GM18517 (cell line): ENCODE measurements around the gene SUMO2.
"Not testable (repeated sequence)": the region's sequence is repeated elsewhere in the genome, so short reads cannot be mapped to it uniquely, and the experiment has no call there.

Experiments used
- ATAC-seq: cut with Tn5 transposase; IDR thresholded peaks from one replicate; pipeline ENCODE4 v1.9.1; 2021; ENCODE audit warnings: mild to moderate bottlenecking, moderate library complexity; ENCODE audit not compliant: unreplicated experiment

SUMO2 gene

GRCh38 chr17:75182569-75183436 lies at the start of gene SUMO2:
Gene SUMO2 (minus strand): TSS chr17:75182959. CDS start chr17:75182834, 125 bp downstream.
- peak; percentile 79 for ATAC-seq

DNA sequence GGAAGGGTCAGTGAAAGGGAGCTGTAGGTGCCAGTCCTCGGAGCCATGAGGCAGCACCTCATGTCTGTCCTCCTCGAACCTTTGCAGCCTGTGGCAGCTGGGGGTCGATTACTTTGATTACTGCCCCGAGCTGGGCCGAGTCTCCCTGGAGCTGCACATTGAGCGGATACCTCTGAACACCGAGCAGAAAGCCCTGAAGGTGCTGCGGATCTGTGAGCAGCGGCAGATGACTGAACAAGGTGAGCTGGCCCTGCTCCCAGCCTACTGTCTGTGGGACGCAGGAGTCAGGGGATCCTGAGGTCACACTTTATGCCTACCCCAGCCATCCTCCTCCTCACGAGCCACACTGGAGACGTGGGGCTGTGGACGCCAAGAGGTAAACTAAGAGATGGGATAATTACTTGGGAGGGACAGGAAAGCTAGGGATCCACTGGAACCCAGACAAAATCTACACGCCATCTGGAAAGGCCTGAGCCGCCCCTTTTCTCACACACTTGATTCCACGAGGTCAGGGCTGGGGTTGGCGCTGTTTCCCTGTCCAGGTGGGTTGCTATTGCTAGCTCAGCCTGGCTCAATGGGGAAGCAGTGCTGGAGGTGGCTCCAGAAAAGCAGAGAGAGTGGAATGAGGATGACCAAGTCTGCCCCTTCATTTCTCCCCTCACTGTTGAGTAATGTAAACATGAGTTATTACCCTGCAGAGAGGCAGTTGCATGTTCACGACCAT lies 49.1 kb upstream of the SUMO2 start:
- ATAC-seq: no peak

GRCh38 chr17:75231071-75231470 lies 48.3 kb upstream of the SUMO2 start:
- no peak for ATAC-seq

DNA sequence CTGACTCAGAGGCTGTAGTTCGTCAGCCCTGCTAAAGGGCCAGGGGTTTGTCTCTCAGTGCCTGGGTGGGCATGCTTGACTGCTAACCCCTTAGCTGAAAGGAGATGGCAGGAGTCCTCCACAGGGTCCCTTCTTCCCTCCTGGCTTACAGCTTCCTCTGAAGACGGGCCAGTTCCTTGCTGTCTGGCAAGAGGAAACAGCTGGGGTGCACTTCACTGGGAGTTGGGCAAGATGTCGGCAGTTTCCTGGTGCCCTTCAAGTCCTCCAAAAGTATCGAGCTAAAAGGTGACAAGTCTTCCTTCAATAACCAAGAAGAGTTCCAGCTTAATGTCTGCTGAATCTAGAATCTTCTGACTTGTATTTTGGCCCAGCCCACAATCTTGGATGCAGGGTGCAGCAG lies 46.1 kb upstream of the SUMO2 start:
- ATAC-seq: no peak

DNA sequence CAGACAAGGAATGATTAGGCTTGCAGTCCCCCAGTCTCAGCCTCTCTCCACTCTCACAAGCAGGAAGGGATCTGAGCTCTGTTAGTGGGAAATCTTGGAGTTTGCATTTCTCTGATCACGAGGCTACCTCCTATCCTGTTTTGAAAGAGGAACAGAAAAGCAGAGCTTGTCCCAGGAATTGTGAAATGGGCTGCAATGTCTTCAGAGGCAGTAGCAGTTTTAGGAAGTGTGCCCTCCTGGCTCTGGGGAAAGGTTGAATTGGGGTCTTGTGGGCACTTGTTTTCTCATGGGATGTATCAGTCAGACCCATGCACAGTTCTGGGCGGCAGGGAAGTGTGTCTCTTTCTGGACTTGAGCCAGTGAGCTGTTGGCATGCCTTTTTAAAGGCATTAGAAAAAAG lies 45.5 kb upstream of the SUMO2 start:
- ATAC-seq: no peak

- ATAC-seq: no peak
Observed at GRCh38 chr17:75227729-75228128, 45.0 kb upstream of the SUMO2 start.

DNA sequence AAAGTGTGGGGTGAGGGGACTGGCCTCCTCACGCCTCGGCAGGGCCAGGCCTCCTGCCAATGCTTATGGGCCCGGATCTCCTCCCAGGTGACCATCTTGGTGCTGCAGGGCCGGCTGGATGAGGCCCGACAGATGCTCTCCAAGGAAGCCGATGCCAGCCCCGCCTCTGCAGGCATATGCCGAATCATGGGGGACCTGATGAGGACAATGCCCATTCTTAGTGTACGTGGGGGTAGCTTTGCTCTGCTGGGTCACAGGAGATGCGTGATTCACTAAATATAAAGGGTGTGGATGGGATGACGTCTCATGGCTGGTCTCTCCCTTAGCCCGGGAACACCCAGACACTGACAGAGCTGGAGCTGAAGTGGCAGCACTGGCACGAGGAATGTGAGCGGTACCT lies 42.3 kb upstream of the SUMO2 start:
- ATAC-seq: no peak

- no peak for ATAC-seq
Observed at GRCh38 chr17:75219815-75220214, 37.1 kb upstream of the SUMO2 start.

GRCh38 chr17:75218131-75218530 lies 35.4 kb upstream of the SUMO2 start:
- ATAC-seq: no peak

DNA sequence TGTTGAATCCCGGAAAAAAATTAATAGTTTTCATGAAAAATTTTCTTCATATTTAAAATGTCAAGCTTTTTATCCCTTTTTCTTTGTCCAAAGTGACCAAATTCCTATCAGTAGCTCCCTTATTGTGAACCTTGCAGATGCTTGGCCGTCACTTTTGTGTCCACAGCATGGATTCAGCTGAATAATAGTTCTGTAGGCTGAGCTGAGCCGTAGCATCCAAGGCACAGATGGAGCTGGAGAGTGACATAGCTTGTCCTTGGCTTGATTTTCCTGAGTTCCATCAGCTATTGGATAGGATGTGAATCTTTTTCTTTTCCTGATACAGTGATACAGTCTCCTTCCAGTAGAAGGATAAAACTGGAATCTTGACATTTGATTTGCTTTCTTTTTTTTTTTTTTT lies 26.3 kb upstream of the SUMO2 start:
- ATAC-seq: no peak

DNA sequence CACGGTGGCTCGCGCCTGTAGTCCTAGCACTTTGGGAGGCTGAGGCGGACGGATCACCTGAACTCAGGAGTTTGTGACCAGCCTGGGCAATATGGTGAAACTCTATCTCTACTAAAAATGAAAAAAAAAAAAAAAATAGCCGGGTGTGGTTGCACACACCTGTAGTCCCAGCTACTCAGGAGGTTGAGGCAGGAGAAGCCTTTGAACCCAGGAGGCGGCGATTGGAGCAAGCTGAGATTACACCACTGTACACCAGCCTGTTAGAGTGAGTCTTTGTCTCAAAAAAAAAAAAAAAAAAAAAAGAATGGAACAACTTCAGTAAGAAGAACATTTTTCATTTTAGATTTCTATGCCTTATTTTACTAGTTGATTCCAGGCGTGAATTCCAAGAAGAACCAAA lies 25.4 kb upstream of the SUMO2 start:
- ATAC-seq: no peak

DNA sequence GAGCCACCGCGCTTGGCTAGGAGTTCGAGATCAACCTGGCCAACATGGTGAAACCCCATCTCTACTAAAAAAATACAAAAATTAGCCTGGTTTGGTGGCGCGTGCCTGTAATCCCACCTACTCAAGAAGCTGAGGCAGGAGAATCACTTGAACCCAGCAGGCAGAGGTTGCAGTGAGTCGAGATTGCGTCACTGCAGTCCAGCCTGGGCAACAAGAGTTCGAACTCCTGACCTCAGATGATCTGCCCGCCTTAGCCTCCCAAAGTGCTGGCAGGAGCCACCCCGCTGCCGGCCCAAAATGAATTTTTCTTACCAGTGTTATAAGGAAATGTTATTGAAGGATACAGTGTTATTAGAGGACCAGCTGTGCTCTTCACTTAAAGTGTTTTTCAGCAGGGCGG lies 25.0 kb upstream of the SUMO2 start:
- ATAC-seq: no peak

DNA sequence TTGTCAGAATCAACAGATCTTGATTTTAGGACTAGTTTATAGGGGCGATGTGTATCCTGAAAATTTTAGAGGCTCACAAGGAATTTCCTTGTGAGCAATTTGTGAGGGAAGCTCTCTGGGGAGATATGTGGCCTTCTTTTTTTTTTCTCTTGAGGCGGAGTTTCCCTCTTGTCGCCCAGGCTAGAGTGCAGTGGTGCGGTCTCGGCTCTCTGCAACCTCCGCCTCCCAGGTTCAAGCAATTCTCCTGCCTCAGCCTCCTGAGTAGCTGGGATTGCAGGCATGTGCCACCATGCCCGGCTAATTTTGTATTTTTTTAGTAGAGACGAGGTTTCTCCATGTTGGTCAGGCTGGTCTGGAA lies 24.3 kb upstream of the SUMO2 start:
- ATAC-seq: not testable (repeated sequence)

DNA sequence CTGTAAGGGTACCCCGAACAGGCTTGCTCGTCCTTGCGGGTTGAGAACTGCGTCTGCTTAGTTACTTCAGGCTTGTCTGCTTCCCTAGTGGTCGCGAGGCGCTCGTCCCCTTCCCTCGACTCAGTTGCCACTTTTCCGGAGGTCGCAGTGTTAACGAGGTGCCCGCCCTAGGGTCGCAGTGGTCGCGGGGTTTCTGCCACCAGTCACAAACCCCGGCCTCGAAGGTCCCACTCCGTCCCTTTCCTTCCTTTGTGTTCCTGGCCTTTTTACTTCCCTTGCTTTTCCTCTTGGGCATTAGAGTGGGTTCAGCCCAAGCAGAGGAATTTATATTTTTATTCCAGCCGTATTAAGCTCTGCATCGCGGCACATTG lies 23.0 kb upstream of the SUMO2 start:
- ATAC-seq: peak; percentile 20

GRCh38 chr17:75205037-75205792 lies 22.5 kb upstream of the SUMO2 start, which contains the start of gene NUP85:
Gene NUP85 (plus strand): TSS chr17:75205679. CDS start chr17:75205762, 83 bp downstream.
- peak; percentile 58 for ATAC-seq

- ATAC-seq: no peak
Observed at GRCh38 chr17:75199886-75200618, 17.3 kb upstream of the SUMO2 start.

- no peak for ATAC-seq
Observed at GRCh38 chr17:75194879-75195278, 12.1 kb upstream of the SUMO2 start.

- ATAC-seq: no peak
Observed at GRCh38 chr17:75191584-75191983, 8.8 kb upstream of the SUMO2 start.

GRCh38 chr17:75188614-75189013 lies 5.9 kb upstream of the SUMO2 start:
- no peak for ATAC-seq

- no peak for ATAC-seq
Observed at GRCh38 chr17:75183999-75184884, 1.5 kb upstream of the SUMO2 start.
